Parathyroid adenoma (tissue), 2 donors: ENCODE results near the gene NANOS3.

Experiments
- H2AFZ ChIP-seq: fragments of 300-600 bp; sonication (generic); one replicate; pipeline ENCODE4 v1.7.0; 2017; ENCODE audit warnings: antibody characterized with exemption, mild to moderate bottlenecking
- H3K27ac ChIP-seq: fragments of 300-600 bp; sonication (generic); one replicate; pipeline ENCODE4 v1.7.0; 2017
- H3K27me3 ChIP-seq: fragments of 300-600 bp; sonication (generic); one replicate; pipeline ENCODE4 v1.7.0; 2017; ENCODE audit warnings: low read length; ENCODE audit not compliant: control insufficient read depth, insufficient read depth
- H3K36me3 ChIP-seq: fragments of 300-600 bp; sonication (generic); one replicate; pipeline ENCODE4 v1.7.0; 2017; ENCODE audit warnings: low read length; ENCODE audit not compliant: control insufficient read depth, insufficient read depth
- H3K4me1 ChIP-seq: fragments of 300-600 bp; sonication (generic); one replicate; pipeline ENCODE4 v1.7.0; 2017; ENCODE audit warnings: control low read depth
- H3K4me2 ChIP-seq: fragments of 300-600 bp; sonication (generic); one replicate; pipeline ENCODE4 v1.7.0; 2017; ENCODE audit warnings: low read length
- H3K4me3 ChIP-seq: fragments of 300-600 bp; sonication (generic); one replicate; pipeline ENCODE4 v1.7.0; 2017; ENCODE audit warnings: low read depth, low read length
- H3K79me2 ChIP-seq: fragments of 300-600 bp; sonication (generic); one replicate; pipeline ENCODE4 v1.7.0; 2017; ENCODE audit warnings: control low read depth
- H3K9ac ChIP-seq: fragments of 300-600 bp; sonication (generic); one replicate; pipeline ENCODE4 v1.7.0; 2017; ENCODE audit warnings: mild to moderate bottlenecking
- H3K9me3 ChIP-seq: fragments of 300-600 bp; sonication (generic); one replicate; pipeline ENCODE4 v1.7.0; 2017; ENCODE audit warnings: low read length; ENCODE audit not compliant: control insufficient read depth
- TF ChIP-seq, protein P1 (sequence below): fragments of 300-600 bp; sonication (generic); IDR thresholded peaks from one replicate; pipeline ENCODE4 v1.7.0; 2017; ENCODE audit warnings: antibody characterized with exemption, mild to moderate bottlenecking
- donor health status: primary hyperparathyroidism.

The NANOS3 gene

DNA sequence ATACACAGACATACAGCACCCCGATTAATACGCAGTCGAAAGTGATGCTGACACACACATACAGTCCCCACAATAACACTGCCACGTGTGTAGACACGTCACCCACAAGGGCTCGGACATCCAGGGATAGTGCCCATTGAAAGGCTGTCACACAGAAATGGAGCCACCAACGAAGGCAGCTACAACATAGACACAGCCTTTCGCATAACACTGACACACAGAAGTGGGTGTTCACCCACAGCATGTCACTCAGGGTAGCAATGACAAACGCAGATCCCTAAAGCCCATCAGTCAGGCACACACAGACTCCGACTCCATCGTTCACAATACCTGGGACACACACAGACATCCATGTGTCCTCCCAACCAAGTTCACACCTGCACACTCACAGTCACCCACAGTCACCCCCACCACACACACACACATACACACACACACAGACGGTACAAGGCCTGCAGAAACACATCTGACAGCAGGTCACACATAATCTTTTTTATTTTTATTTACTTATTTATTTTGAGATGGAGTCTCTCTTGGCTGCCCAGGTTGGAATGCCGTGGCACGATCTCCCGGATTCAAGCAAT is 10.4 kb upstream of the NANOS3 start:
- Histone ChIP-seq H3K4me2 (peak overlapping the region; percentile 68), H3K4me1 (peaks cover 9% of the 10 kb centered on the region), H3K79me2 (no peaks in the 10 kb centered on the region), H3K9ac (no peak overlapping the region), H3K27ac (peak overlapping the region; percentile 61), H3K36me3 (no peaks in the 10 kb centered on the region), H3K27me3 (no peaks in the 10 kb centered on the region), H2AFZ (peak overlapping the region; percentile 84), H3K9me3 (no peaks in the 10 kb centered on the region), H3K4me3 (peak overlapping the region; percentile 73)
- TF ChIP-seq, protein P1, sequence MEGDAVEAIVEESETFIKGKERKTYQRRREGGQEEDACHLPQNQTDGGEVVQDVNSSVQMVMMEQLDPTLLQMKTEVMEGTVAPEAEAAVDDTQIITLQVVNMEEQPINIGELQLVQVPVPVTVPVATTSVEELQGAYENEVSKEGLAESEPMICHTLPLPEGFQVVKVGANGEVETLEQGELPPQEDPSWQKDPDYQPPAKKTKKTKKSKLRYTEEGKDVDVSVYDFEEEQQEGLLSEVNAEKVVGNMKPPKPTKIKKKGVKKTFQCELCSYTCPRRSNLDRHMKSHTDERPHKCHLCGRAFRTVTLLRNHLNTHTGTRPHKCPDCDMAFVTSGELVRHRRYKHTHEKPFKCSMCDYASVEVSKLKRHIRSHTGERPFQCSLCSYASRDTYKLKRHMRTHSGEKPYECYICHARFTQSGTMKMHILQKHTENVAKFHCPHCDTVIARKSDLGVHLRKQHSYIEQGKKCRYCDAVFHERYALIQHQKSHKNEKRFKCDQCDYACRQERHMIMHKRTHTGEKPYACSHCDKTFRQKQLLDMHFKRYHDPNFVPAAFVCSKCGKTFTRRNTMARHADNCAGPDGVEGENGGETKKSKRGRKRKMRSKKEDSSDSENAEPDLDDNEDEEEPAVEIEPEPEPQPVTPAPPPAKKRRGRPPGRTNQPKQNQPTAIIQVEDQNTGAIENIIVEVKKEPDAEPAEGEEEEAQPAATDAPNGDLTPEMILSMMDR: no peak

DNA sequence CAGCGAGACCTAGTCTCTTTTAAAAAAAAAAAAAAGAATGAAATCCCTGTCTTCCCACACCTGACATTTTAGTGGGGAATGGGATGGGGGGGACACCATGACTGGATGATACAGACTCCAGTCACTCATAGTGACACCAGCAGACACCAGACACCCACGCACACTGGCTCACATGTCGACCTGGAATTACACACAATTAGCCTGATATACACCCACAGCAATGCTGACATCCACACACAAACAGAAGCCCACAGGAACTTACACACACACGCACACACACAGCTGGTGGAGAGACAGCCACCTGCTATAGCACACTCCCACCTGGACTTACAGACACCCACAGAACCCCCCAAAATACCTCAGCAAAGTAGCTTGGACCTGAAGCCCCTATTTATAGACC is 8.3 kb upstream of the NANOS3 start:
- H3K27me3 ChIP-seq: no peaks in the 10 kb centered on the region
- H3K36me3 ChIP-seq: no peaks in the 10 kb centered on the region
- H3K9me3 ChIP-seq: no peaks in the 10 kb centered on the region
- no peak overlapping the region for H3K4me2 ChIP-seq
- no peak overlapping the region for H3K4me3 ChIP-seq
- H3K4me1 ChIP-seq: peaks cover 4% of the 10 kb centered on the region
- H3K9ac ChIP-seq: no peak overlapping the region
- no peak overlapping the region for H2AFZ ChIP-seq
- TF ChIP-seq, protein P1: no peak
- no peak overlapping the region for H3K27ac ChIP-seq
- H3K79me2 ChIP-seq: no peaks in the 10 kb centered on the region

DNA sequence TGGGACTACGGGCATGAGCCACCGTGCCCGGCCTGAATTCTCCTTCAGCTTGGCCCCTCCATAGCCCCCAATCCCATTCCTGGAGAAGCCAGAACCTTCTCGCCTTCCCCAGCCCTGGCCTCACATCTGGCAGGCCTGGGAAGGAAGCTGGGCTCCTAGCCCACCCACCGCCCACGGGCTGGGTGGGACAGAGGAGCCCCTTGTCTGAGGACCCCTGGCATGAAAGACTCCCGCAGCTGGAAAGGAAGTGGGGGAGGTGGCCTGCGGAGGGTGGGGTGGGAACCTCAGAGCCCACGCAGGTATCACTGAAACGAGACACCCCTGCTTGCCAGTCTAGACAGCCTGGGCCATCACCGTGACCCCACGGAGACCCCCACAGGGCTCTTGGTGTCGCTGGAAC is 7.7 kb upstream of the NANOS3 start:
- TF ChIP-seq, protein P1: no peak
- peaks cover 4% of the 10 kb centered on the region for H3K4me1 ChIP-seq
- no peak overlapping the region for H3K4me3 ChIP-seq

DNA sequence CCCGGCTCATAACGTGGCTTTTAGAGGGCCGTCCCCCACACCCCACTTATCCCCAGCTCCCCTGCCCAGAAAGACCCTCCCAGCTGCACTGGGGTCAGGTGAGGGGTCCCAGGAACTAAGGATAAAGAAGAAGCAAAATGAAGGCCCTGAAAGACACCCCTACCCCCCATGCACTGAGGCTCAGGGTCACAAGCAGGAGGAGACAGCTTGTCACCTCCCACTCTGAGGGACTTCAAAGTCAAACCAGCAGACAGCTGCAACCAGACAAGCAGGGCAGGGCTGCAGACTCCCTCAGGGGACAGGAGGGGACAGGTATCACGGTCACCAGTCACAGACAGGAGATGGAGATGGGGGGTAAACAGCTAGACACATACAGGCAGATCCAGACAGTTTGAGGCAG is 6.1 kb upstream of the NANOS3 start:
- no peak overlapping the region for H3K4me3 ChIP-seq
- no peak overlapping the region for H2AFZ ChIP-seq
- TF ChIP-seq, protein P1: no peak
- no peaks in the 10 kb centered on the region for H3K27me3 ChIP-seq
- no peak overlapping the region for H3K27ac ChIP-seq
- H3K9ac ChIP-seq: no peak overlapping the region
- peaks cover 4% of the 10 kb centered on the region for H3K4me1 ChIP-seq
- no peaks in the 10 kb centered on the region for H3K9me3 ChIP-seq
- H3K4me2 ChIP-seq: no peak overlapping the region
- H3K36me3 ChIP-seq: no peaks in the 10 kb centered on the region
- H3K79me2 ChIP-seq: no peaks in the 10 kb centered on the region

More for the DNA sequence above, 7.7 kb upstream of the NANOS3 start:
- Histone ChIP-seq H3K9ac (no peak overlapping the region), H3K27me3 (no peaks in the 10 kb centered on the region), H3K36me3 (no peaks in the 10 kb centered on the region), H2AFZ (no peak overlapping the region), H3K79me2 (no peaks in the 10 kb centered on the region), H3K27ac (no peak overlapping the region), H3K9me3 (no peaks in the 10 kb centered on the region), H3K4me2 (no peak overlapping the region)

DNA sequence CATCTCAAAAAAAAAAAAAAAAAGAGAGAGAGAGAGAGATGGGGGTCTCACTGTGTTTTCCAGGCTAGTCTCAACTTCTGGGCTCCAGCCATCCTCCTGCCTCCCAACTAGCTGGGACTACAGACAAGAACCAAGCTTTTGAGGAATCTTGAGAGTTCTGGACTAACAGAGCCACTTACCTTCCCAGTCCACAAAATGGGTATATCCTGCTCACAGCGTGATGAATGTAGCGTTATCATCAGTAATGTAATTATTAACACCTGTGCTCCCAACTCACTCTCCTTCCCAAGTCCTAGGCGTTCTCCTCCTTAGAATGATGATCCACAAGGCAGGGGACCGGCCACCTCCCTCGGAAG is 4.6 kb upstream of the NANOS3 start:
- Histone ChIP-seq H2AFZ (peak overlapping the region; percentile 83), H3K36me3 (no peaks in the 10 kb centered on the region), H3K4me2 (no peak overlapping the region), H3K9ac (no peak overlapping the region), H3K79me2 (no peaks in the 10 kb centered on the region), H3K4me3 (no peak overlapping the region), H3K4me1 (no peaks in the 10 kb centered on the region), H3K27ac (no peak overlapping the region), H3K9me3 (no peaks in the 10 kb centered on the region), H3K27me3 (no peaks in the 10 kb centered on the region)
- TF ChIP-seq, protein P1: no peak
